HTERT RPE-1 (cell line): ENCODE results near the gene CBX2.
"Not testable (repeated sequence)": the region's sequence is repeated elsewhere in the genome, so short reads cannot be mapped to it uniquely, and the experiment has no call there.

Experiments
- in situ Hi-C: fragments of 300-500 bp; cut with MboI; formaldehyde crosslinking; loops from 4 replicates; pipeline ENCODE4 v1.14.3; 2020; ENCODE audit warnings: low sequenced_read_pairs

The CBX2 gene

GRCh38 chr17:79742951-79743476, 34.9 kb upstream of the CBX2 start:
- in situ Hi-C loops, result no loop called here

- in situ Hi-C loops, result no loop called here
These were observed 34.3 kb upstream of the CBX2 start for GRCh38 chr17:79743614-79744013.

GRCh38 chr17:79745641-79746105, 32.3 kb upstream of the CBX2 start:
- in situ Hi-C loops, result no loop called here

GRCh38 chr17:79746889-79747507, 30.9 kb upstream of the CBX2 start:
- in situ Hi-C loops, result no loop called here

GRCh38 chr17:79747508-79748294, 30.2 kb upstream of the CBX2 start:
- in situ Hi-C loops, result no loop called here

GRCh38 chr17:79748295-79749099, 29.5 kb upstream of the CBX2 start:
- in situ Hi-C loops, result no loop called here

GRCh38 chr17:79749156-79749815, 28.7 kb upstream of the CBX2 start:
- in situ Hi-C loops, result no loop called here

- in situ Hi-C loops, result no loop called here
These were observed 28.0 kb upstream of the CBX2 start for GRCh38 chr17:79749958-79750357.

- in situ Hi-C loops, result no loop called here
These were observed 27.1 kb upstream of the CBX2 start for GRCh38 chr17:79750650-79751545.

- in situ Hi-C loops, result no loop called here
These were observed 25.8 kb upstream of the CBX2 start for GRCh38 chr17:79752175-79752574.

- in situ Hi-C loops, result no loop called here
These were observed 23.6 kb upstream of the CBX2 start for GRCh38 chr17:79754370-79754769.

- in situ Hi-C loops, result not testable (repeated sequence)
These were observed 23.0 kb upstream of the CBX2 start for GRCh38 chr17:79754903-79755302.

GRCh38 chr17:79755591-79755990, 22.4 kb upstream of the CBX2 start:
- in situ Hi-C loops, result no loop called here

GRCh38 chr17:79757140-79757745, 20.7 kb upstream of the CBX2 start:
- in situ Hi-C loops, result no loop called here

- in situ Hi-C loops, result no loop called here
These were observed 19.7 kb upstream of the CBX2 start for GRCh38 chr17:79758271-79758670.

- in situ Hi-C loops, result no loop called here
These were observed 17.6 kb upstream of the CBX2 start for GRCh38 chr17:79760197-79760906.

- in situ Hi-C loops, result no loop called here
These were observed 15.9 kb upstream of the CBX2 start for GRCh38 chr17:79761894-79762589.

- in situ Hi-C loops, result no loop called here
These were observed 12.2 kb upstream of the CBX2 start for GRCh38 chr17:79765708-79766107.
